IMR-90 (cell line): ENCODE data around the gene ZNF778. TPM values are rescaled to one million over a fixed set of nuclear protein-coding genes. Genes with fewer than 3 reads are reported as not detected.

Source experiments
- ATAC-seq: fragments of 200-7000 bp; cut with Tn5 transposase; 2 replicates; pipeline ENCODE4 v1.9.1; 2020; ENCODE audit warnings: low read depth, mild to moderate bottlenecking, moderate library complexity
- BruUV-seq: library from RNA; stranded (reverse); fragments of 400-500 nt; replicated peaks from 2 replicates; lab custom pipeline; 2021; lab: Mats Ljungman, UMichigan
- CTCF ChIA-PET: fragments of 300-600 bp; formaldehyde crosslinking; extraction: SDS; loops from one replicate; lab custom pipeline; 2021; ENCODE audit warnings: antibody characterized with exemption; lab: Yijun Ruan, JAX
- POLR2A ChIA-PET: fragments of 300-600 bp; sonication (Branson Sonifier 250); formaldehyde crosslinking; loops from one replicate; lab custom pipeline; 2022; ENCODE audit warnings: antibody characterized with exemption; ENCODE audit not compliant: unreplicated experiment; lab: Charles Lee
- DNase-seq: peaks from one replicate; pipeline ENCODE4 v3.0.0; 2013
- H2AFZ ChIP-seq: replicated peaks from 2 replicates; pipeline ENCODE3; 2013; ENCODE audit warnings: low read length, mild to moderate bottlenecking; ENCODE audit not compliant: poor library complexity
- H2AK5ac ChIP-seq: 2 replicates; pipeline ENCODE4 v1.6.1; 2013; ENCODE audit warnings: low read depth, low read length, inconsistent platforms
- H2AK9ac ChIP-seq: replicated peaks from 2 replicates; pipeline ENCODE3; 2013; ENCODE audit warnings: mild to moderate bottlenecking, low read depth, low read length, moderate library complexity; ENCODE audit not compliant: poor library complexity
- H2BK120ac ChIP-seq: 2 replicates; pipeline ENCODE4 v1.6.1; 2013; ENCODE audit warnings: low read depth, low read length, inconsistent platforms
- H2BK15ac ChIP-seq: 3 replicates; pipeline ENCODE4 v1.6.1; 2013; ENCODE audit warnings: low read depth, low read length, inconsistent platforms
- H2BK20ac ChIP-seq: 2 replicates; pipeline ENCODE4 v1.6.1; 2013; ENCODE audit warnings: low read depth, mild to moderate bottlenecking, inconsistent platforms, low read length, moderate library complexity
- H2BK5ac ChIP-seq: 2 replicates; pipeline ENCODE4 v1.6.1; 2013; ENCODE audit warnings: mild to moderate bottlenecking, low read depth, low read length, inconsistent platforms; ENCODE audit not compliant: poor library complexity, severe bottlenecking
- H3K14ac ChIP-seq: replicated peaks from 2 replicates; pipeline ENCODE4 v1.6.1; 2013; ENCODE audit warnings: low read depth, low read length, inconsistent platforms
- H3K18ac ChIP-seq: 2 replicates; pipeline ENCODE4 v1.6.1; 2013; ENCODE audit warnings: low read depth, low read length, control low read depth
- H3K23ac ChIP-seq: 2 replicates; pipeline ENCODE4 v1.6.1; 2013; ENCODE audit warnings: low read depth, low read length, inconsistent platforms
- H3K27ac ChIP-seq: 2 replicates; pipeline ENCODE4 v1.5.1; 2013; ENCODE audit warnings: mild to moderate bottlenecking, control low read depth, low read length; ENCODE audit not compliant: insufficient read depth
- H3K27me3 ChIP-seq: 2 replicates; pipeline ENCODE4 v1.6.1; 2013; ENCODE audit warnings: low read length; ENCODE audit not compliant: control insufficient read depth, insufficient read depth
- H3K36me3 ChIP-seq: 2 replicates; pipeline ENCODE4 v1.6.1; 2013; ENCODE audit warnings: low read length, mixed read lengths; ENCODE audit not compliant: control insufficient read depth, insufficient read depth
- H3K4ac ChIP-seq: 2 replicates; pipeline ENCODE4 v1.6.1; 2013; ENCODE audit warnings: low read depth, low read length, inconsistent platforms
- H3K4me1 ChIP-seq: 2 replicates; pipeline ENCODE4 v1.6.1; 2013; ENCODE audit warnings: low read length, mixed read lengths; ENCODE audit not compliant: control insufficient read depth, insufficient read depth
- H3K4me2 ChIP-seq: 2 replicates; pipeline ENCODE4 v1.6.1; 2013; ENCODE audit warnings: low read depth, mild to moderate bottlenecking, control low read depth, low read length, moderate library complexity
- H3K4me3 ChIP-seq: 2 replicates; pipeline ENCODE4 v1.5.1; 2013; ENCODE audit warnings: low read depth, mild to moderate bottlenecking, control low read depth, low read length, moderate library complexity; ENCODE audit not compliant: insufficient read depth
- H3K56ac ChIP-seq: 2 replicates; pipeline ENCODE4 v1.6.1; 2013; ENCODE audit warnings: low read length, inconsistent platforms; ENCODE audit not compliant: insufficient read depth; ENCODE audit errors: extremely low read depth
- H3K79me1 ChIP-seq, 2 experiments: 2 replicates each; pipeline ENCODE4 v1.6.1; 2013; ENCODE audit warnings: low read length in 2 of 2, inconsistent platforms in 1 of 2, low read depth in 1 of 2
- H3K9ac ChIP-seq: 2 replicates; pipeline ENCODE4 v1.6.1; 2013; ENCODE audit warnings: low read depth, low read length, control low read depth
- H3K9me1 ChIP-seq: 2 replicates; pipeline ENCODE4 v1.6.1; 2013; ENCODE audit warnings: low read length, inconsistent platforms; ENCODE audit not compliant: insufficient read depth
- H3K9me3 ChIP-seq: 2 replicates; pipeline ENCODE4 v1.6.1; 2013; ENCODE audit warnings: low read length; ENCODE audit not compliant: control insufficient read depth, insufficient read depth
- H4K20me1 ChIP-seq: 2 replicates; pipeline ENCODE4 v1.6.1; 2013; ENCODE audit warnings: low read length, inconsistent platforms; ENCODE audit not compliant: insufficient read depth
- H4K5ac ChIP-seq: 2 replicates; pipeline ENCODE4 v1.6.1; 2013; ENCODE audit warnings: mild to moderate bottlenecking, low read depth, low read length, control low read depth
- H4K8ac ChIP-seq, 2 experiments: 2 replicates each; pipeline ENCODE4 v1.6.1; 2013; ENCODE audit warnings: low read depth in 2 of 2, low read length in 2 of 2, control low read depth in 1 of 2, inconsistent platforms in 1 of 2
- H4K91ac ChIP-seq: 2 replicates; pipeline ENCODE4 v1.6.1; 2013; ENCODE audit warnings: low read depth, low read length, inconsistent platforms; ENCODE audit not compliant: insufficient read depth
- CEBPB ChIP-seq: IDR thresholded peaks from 2 replicates; pipeline ENCODE4 v1.6.1; 2012; ENCODE audit warnings: low read depth, low read length, improper control_type of control experiment
- CHD1 ChIP-seq: IDR thresholded peaks from 2 replicates; pipeline ENCODE4 v1.6.1; 2012; ENCODE audit warnings: low read depth, low read length, improper control_type of control experiment
- FOS ChIP-seq: fragments of 150-350 bp; IDR thresholded peaks from 2 replicates; pipeline ENCODE4 v1.6.1; 2016; ENCODE audit warnings: low read depth, low read length
- MAFK ChIP-seq: IDR thresholded peaks from 2 replicates; pipeline ENCODE4 v1.6.1; 2012; ENCODE audit warnings: low read depth, low read length, improper control_type of control experiment
- MAZ ChIP-seq: IDR thresholded peaks from 2 replicates; pipeline ENCODE4 v1.6.1; 2012; ENCODE audit warnings: low read depth, mild to moderate bottlenecking, low read length, improper control_type of control experiment, moderate library complexity, borderline replicate concordance
- MXI1 ChIP-seq: IDR thresholded peaks from 2 replicates; pipeline ENCODE4 v1.6.1; 2012; ENCODE audit warnings: low read depth, mild to moderate bottlenecking, low read length, moderate library complexity, borderline replicate concordance
- NFE2L2 ChIP-seq: fragments of 150-350 bp; IDR thresholded peaks from 2 replicates; pipeline ENCODE4 v1.6.1; 2016; ENCODE audit warnings: low read depth, mild to moderate bottlenecking, low read length
- POLR2A ChIP-seq: IDR thresholded peaks from 2 replicates; pipeline ENCODE4 v1.6.1; 2012; ENCODE audit warnings: mild to moderate bottlenecking, low read depth, low read length
- RAD21 ChIP-seq: IDR thresholded peaks from 2 replicates; pipeline ENCODE4 v1.6.1; 2012; ENCODE audit warnings: low read length, improper control_type of control experiment
- RCOR1 ChIP-seq: IDR thresholded peaks from 2 replicates; pipeline ENCODE4 v1.6.1; 2012; ENCODE audit warnings: mild to moderate bottlenecking, low read length, improper control_type of control experiment; ENCODE audit not compliant: insufficient replicate concordance
- RFX5 ChIP-seq: IDR thresholded peaks from 2 replicates; pipeline ENCODE4 v1.8.0; 2012; ENCODE audit warnings: low read depth, mild to moderate bottlenecking, low read length, moderate library complexity
- WGBS, 2 experiments: methylation state at CpG; one replicate each; pipeline versions ENCODE4 v1.1.5 to v1.1.7; 2013; ENCODE audit warnings: missing lambda C conversion rate in 2 of 2; ENCODE audit not compliant: insufficient read length in 1 of 2; ENCODE audit errors: extremely low coverage in 2 of 2; 5-methylcytosine and 5-hydroxymethylcytosine counted together
- dilution Hi-C: fragments of 300-500 bp; cut with HindIII; formaldehyde crosslinking; loops from one replicate; pipeline ENCODE4 v1.14.3; 2018; ENCODE audit warnings: low sequenced_read_pairs; ENCODE audit not compliant: unreplicated experiment
- in situ Hi-C: fragments of 300-500 bp; cut with MboI; formaldehyde crosslinking; loops from 3 replicates; pipeline ENCODE4 v1.14.3; 2019; ENCODE audit warnings: low sequenced_read_pairs, inconsistent platforms, mixed read lengths
- intact Hi-C: fragments of 100-400 bp; cut with micrococcal nuclease; formaldehyde crosslinking; loops from 2 replicates; pipeline ENCODE4 v1.10.0; 2022
- polyA plus RNA-seq, 3 experiments: library from polyadenylated mRNA; depleted of rRNA; stranded (reverse); fragments of >200 nt; gene quantifications; 2 replicates each; pipeline ENCODE4 v1.2.3, GENCODE V29; 2012; ENCODE audit warnings: low replicate concordance in 1 of 3
- total RNA-seq: library from RNA; depleted of rRNA; stranded (reverse); fragments of >200 nt; gene quantifications from 2 replicates; pipeline ENCODE4 v1.2.3, GENCODE V29; 2012
- TF ChIP-seq, protein P1 (sequence below): conservative IDR thresholded peaks from 2 replicates; pipeline ENCODE4 v1.5.1; 2012; ENCODE audit warnings: mild to moderate bottlenecking, low read depth, low read length, improper control_type of control experiment
- TF ChIP-seq, protein P2 (sequence below): fragments of 150-350 bp; IDR thresholded peaks from 2 replicates; pipeline ENCODE4 v1.6.1; 2017; ENCODE audit warnings: mild to moderate bottlenecking, antibody characterized with exemption, low read length, low read depth
- TF ChIP-seq, protein P3 (sequence below): fragments of 150-350 bp; IDR thresholded peaks from 2 replicates; pipeline ENCODE4 v1.6.1; 2016; ENCODE audit warnings: low read depth, mild to moderate bottlenecking, low read length, moderate library complexity, borderline replicate concordance

ZNF778 gene
- total and polyA plus RNA-seq, 2 of the 4 experiments (the other 2 are of a cell fraction), result 5.6 to 9.9 TPM

DNA sequence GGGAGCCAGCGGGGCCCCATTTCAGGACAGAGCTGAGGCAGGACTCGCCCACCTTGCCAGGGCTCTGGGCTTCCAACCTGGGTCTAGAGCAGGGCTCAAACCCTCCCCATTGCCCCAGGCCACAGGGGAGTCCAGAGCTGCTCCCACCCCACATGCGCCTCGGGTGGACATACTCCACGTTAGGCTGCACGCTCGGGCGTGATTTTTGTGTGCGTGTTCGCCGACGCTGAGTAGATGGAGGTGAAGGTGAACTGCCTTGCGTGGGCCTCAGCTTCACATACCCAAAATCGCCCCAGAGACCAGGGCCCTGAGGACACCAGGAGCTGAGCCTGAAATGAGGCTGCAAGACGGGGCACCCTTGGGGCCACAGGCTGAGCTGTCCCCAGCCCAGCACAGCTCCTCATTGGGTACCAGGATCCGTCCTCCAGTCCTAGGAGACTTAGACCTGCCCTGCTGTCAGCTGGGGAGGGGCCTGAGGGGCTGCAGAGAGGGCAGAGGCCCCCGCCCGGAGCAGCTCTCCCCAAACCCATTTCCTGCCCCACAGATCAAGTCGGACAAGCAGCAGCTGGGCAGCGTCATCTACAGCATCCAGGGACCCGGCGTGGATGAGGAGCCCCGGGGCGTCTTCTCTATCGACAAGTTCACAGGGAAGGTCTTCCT lies 37.7 kb upstream of the ZNF778 start:
- Histone ChIP-seq H2AFZ (no peak overlapping the region), H2AK9ac (peak overlapping the region; percentile 70), H2BK5ac (no peak overlapping the region), H3K14ac (no peak overlapping the region), H4K20me1 (no peaks in the 10 kb centered on the region), H3K36me3 (no peaks in the 10 kb centered on the region), H3K56ac (no peak overlapping the region), H4K8ac (no peak overlapping the region), H3K27me3 (peaks cover 41% of the 10 kb centered on the region), H2BK120ac (no peak overlapping the region), H2AK5ac (no peak overlapping the region), H2BK15ac (no peak overlapping the region), H3K4me3 (no peak overlapping the region), H3K9me3 (no peaks in the 10 kb centered on the region), H2BK20ac (no peak overlapping the region), H3K4me2 (no peak overlapping the region), H3K9ac (no peak overlapping the region), H4K91ac (no peak overlapping the region), H3K18ac (no peak overlapping the region), H3K79me1 (no peaks in the 10 kb centered on the region), H3K27ac (no peak overlapping the region), H3K9me1 (no peaks in the 10 kb centered on the region), H3K23ac (no peak overlapping the region), H4K5ac (no peak overlapping the region), H3K4ac (no peak overlapping the region), H3K4me1 (no peaks in the 10 kb centered on the region)
- ATAC-seq (no peak), DNase-seq (no peak)
- ChIA-PET CTCF (no interaction called here), POLR2A (no interaction called here)
- intact Hi-C loops (no loop called here), in situ Hi-C loops (no loop called here), dilution Hi-C loops (no loop called here)
- TF ChIP-seq NFE2L2, result no peak
- no peak for TF ChIP-seq CHD1
- no peak for TF ChIP-seq MAZ
- no peak for TF ChIP-seq CEBPB
- no peak for TF ChIP-seq FOS
- TF ChIP-seq MXI1, result no peak
- TF ChIP-seq MAFK, result no peak
- TF ChIP-seq, protein P1, sequence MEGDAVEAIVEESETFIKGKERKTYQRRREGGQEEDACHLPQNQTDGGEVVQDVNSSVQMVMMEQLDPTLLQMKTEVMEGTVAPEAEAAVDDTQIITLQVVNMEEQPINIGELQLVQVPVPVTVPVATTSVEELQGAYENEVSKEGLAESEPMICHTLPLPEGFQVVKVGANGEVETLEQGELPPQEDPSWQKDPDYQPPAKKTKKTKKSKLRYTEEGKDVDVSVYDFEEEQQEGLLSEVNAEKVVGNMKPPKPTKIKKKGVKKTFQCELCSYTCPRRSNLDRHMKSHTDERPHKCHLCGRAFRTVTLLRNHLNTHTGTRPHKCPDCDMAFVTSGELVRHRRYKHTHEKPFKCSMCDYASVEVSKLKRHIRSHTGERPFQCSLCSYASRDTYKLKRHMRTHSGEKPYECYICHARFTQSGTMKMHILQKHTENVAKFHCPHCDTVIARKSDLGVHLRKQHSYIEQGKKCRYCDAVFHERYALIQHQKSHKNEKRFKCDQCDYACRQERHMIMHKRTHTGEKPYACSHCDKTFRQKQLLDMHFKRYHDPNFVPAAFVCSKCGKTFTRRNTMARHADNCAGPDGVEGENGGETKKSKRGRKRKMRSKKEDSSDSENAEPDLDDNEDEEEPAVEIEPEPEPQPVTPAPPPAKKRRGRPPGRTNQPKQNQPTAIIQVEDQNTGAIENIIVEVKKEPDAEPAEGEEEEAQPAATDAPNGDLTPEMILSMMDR, result no peak
- TF ChIP-seq, protein P2, sequence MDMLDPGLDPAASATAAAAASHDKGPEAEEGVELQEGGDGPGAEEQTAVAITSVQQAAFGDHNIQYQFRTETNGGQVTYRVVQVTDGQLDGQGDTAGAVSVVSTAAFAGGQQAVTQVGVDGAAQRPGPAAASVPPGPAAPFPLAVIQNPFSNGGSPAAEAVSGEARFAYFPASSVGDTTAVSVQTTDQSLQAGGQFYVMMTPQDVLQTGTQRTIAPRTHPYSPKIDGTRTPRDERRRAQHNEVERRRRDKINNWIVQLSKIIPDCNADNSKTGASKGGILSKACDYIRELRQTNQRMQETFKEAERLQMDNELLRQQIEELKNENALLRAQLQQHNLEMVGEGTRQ, result no peak
- no peak for TF ChIP-seq RCOR1
- TF ChIP-seq POLR2A, result no peak
- no peak for TF ChIP-seq RAD21
- TF ChIP-seq, protein P3, sequence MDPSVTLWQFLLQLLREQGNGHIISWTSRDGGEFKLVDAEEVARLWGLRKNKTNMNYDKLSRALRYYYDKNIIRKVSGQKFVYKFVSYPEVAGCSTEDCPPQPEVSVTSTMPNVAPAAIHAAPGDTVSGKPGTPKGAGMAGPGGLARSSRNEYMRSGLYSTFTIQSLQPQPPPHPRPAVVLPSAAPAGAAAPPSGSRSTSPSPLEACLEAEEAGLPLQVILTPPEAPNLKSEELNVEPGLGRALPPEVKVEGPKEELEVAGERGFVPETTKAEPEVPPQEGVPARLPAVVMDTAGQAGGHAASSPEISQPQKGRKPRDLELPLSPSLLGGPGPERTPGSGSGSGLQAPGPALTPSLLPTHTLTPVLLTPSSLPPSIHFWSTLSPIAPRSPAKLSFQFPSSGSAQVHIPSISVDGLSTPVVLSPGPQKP, result no peak
- TF ChIP-seq RFX5, result no peak
- no TSS peak for BruUV-seq
- WGBS, 2 experiments, result 0% methylated on average over 5 of the region's 25 CpGs; no CpG with 5 or more reads in 1 of the 2 experiments
